Hematopoietic multipotent progenitor cell treated with erythropoietin and hydrocortisone succinate and interleukin-3 and kit ligand, for 17 days (in vitro differentiated cells): ENCODE results near the gene TERT.

ENCODE experiments used
- DNase-seq: peaks from one replicate; pipeline ENCODE4 v3.0.0-alpha.2; 2015; ENCODE audit warnings: low spot score

TERT gene

GRCh38 chr5:1219098-1219767, 75.6 kb downstream of the TERT start:
- no peak for DNase-seq

- no peak for DNase-seq
These were observed 76.4 kb downstream of the TERT start for GRCh38 chr5:1218351-1219080.

GRCh38 chr5:1217596-1218206, 77.2 kb downstream of the TERT start:
- no peak for DNase-seq

GRCh38 chr5:1216918-1217295, 78.0 kb downstream of the TERT start:
- no peak for DNase-seq

- no peak for DNase-seq
These were observed 78.5 kb downstream of the TERT start for GRCh38 chr5:1216211-1216917.

- no peak for DNase-seq
These were observed 79.4 kb downstream of the TERT start for GRCh38 chr5:1215320-1216096.

- no peak for DNase-seq
These were observed 80.0 kb downstream of the TERT start for GRCh38 chr5:1214936-1215220.

GRCh38 chr5:1214163-1214935, 80.5 kb downstream of the TERT start:
- no peak for DNase-seq

- DNase-seq = no peak
These were observed 81.2 kb downstream of the TERT start for GRCh38 chr5:1213508-1214162.

- DNase-seq = no peak
These were observed 82.0 kb downstream of the TERT start for GRCh38 chr5:1212881-1213280.

- DNase-seq = no peak
These were observed 82.6 kb downstream of the TERT start for GRCh38 chr5:1212271-1212670.

GRCh38 chr5:1211701-1212100, 83.2 kb downstream of the TERT start:
- DNase-seq = no peak

- no peak for DNase-seq
These were observed 84.0 kb downstream of the TERT start for GRCh38 chr5:1210832-1211251.

- DNase-seq = no peak
These were observed 84.7 kb downstream of the TERT start for GRCh38 chr5:1209896-1210776.

- no peak for DNase-seq
These were observed 85.4 kb downstream of the TERT start for GRCh38 chr5:1209489-1209852.

GRCh38 chr5:1208743-1209488, 86.0 kb downstream of the TERT start:
- no peak for DNase-seq

- DNase-seq = no peak
These were observed 86.6 kb downstream of the TERT start for GRCh38 chr5:1208221-1208742.

- DNase-seq = no peak
These were observed 87.3 kb downstream of the TERT start for GRCh38 chr5:1207555-1207954.
